ENCODE data around the gene ICAM3.
"Not testable (repeated sequence)": the region's sequence is repeated elsewhere in the genome, so short reads cannot be mapped to it uniquely, and the experiment has no call there.

The ICAM3 gene

GRCh38 chr19:10346509-10346908, 7.1 kb upstream of the ICAM3 start:
- no peak for DNase-seq (ENCODE audit: low read depth in 2 of 3, low spot score in 2 of 3)

GRCh38 chr19:10344780-10345179, 5.4 kb upstream of the ICAM3 start:
- no peak for DNase-seq (ENCODE audit: low read depth in 2 of 3, low spot score in 2 of 3)

DNA sequence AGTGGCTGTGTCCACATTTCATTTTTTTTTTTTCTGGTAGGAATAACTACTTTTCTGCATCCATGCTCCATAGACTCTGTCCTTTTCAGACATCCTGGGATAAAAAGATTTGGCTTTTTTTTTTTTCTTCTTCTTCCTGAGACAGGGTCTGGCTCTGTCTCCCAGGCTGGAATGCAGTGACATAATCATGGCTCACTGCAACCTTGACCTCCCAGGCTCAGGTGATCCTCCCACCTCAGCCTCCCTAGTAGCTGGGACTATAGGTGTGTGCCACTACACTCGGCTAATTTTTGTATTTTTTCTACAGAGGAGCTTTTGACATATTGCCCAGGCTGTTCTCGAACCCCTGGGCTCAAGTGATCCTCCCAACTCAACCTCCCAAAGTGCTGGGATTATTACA, 4.1 kb upstream of the ICAM3 start:
- DNase-seq (ENCODE audit: low read depth in 2 of 3, low spot score in 2 of 3): no peak

DNA sequence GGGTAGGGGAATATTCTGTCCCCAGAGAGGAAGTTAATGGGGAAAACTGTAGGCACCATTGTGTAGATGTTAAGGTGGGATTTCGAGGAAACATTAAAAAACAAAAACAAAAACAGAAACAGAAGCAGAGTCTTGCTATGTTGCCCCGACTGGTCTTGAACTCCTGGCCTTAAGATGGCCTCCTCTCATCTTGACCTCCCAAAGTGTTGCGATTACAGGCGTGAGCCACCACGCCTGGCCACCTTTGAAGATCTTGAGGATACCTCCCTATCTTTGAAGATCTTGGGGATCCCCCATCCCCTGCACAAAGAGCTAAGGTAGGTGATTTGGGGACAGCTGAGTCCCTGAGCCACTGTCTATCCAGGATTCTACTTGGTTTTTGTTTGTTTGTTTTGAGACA, 553 bp upstream of the ICAM3 start:
- DNase-seq (ENCODE audit: low read depth in 2 of 3, low spot score in 2 of 3): no peak

DNA sequence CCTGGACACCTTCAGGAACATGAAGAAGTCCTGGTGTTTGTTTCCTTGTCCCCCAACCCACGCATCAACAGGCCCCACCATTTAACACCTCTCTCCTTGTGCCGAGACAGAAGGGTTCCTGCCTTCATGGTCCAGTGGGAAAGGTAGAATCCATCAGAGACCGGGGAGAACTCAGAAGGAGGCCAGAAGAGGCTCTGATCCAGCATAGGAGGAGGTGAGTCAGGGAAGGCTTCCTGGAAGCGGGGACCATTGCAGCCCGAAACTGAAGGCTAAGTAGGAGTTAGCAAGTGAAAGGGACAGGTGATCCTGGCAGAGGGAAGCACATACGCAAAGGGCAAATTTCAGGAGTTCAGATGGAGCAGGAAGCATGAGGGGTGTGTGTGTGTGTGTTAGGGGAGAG, 484 bp downstream of the ICAM3 start:
- no peak for DNase-seq (ENCODE audit: low read depth in 2 of 3, low spot score in 2 of 3)

- DNase-seq (ENCODE audit: low read depth in 2 of 3, low spot score in 2 of 3): not testable (repeated sequence)
Observed at GRCh38 chr19:10336725-10337124, 2.7 kb downstream of the ICAM3 start.

DNA sequence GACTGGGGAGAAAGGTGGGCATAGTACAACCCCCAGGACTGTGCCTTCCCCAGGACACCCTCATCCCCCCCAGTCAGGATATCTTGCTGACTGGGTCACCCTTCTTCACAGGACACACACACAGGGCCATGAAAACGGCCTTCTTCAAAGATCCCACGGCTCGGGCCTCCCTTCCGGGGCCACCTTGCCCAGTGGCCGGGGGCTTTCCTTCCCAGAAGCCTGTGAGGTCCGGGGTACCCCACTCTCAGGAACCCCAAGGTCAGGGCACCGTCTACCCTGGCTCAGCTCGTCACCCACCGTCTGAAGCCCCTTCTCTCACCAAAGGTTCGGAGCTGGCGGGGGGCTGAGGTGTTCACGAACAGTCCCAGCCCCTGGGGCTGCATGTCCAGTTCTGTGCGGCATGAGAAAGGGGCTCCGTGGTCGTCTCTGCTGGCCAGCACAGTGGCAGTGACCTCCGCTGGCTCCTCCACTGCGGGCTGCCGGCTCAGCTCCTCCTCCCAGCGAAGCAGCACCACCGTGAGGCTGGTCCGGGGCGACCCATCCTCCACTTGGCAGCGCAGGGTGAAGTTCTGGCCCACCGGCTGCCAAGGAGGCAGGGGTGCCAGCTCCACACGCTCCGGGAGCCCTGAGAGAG, 4.0 kb downstream of the ICAM3 start:
- DNase-seq (ENCODE audit: low read depth in 2 of 3, low spot score in 2 of 3): no peak

- peak; percentile 38 to 62 (median 60) for DNase-seq (ENCODE audit: low read depth in 2 of 3, low spot score in 2 of 3)
Observed at GRCh38 chr19:10334588-10335351, 4.7 kb downstream of the ICAM3 start.

GRCh38 chr19:10333758-10334587, 5.5 kb downstream of the ICAM3 start:
- no peak for DNase-seq (ENCODE audit: low read depth in 2 of 3, low spot score in 2 of 3)

GRCh38 chr19:10332965-10333757, 6.3 kb downstream of the ICAM3 start, which contains the start of gene RAVER1:
TSS of gene RAVER1 (minus strand) at chr19:10333529. CDS start at chr19:10333507, 22 bp downstream.
- DNase-seq (ENCODE audit: low read depth in 2 of 3, low spot score in 2 of 3): peak; percentile 93 to 95 (median 94)

DNA sequence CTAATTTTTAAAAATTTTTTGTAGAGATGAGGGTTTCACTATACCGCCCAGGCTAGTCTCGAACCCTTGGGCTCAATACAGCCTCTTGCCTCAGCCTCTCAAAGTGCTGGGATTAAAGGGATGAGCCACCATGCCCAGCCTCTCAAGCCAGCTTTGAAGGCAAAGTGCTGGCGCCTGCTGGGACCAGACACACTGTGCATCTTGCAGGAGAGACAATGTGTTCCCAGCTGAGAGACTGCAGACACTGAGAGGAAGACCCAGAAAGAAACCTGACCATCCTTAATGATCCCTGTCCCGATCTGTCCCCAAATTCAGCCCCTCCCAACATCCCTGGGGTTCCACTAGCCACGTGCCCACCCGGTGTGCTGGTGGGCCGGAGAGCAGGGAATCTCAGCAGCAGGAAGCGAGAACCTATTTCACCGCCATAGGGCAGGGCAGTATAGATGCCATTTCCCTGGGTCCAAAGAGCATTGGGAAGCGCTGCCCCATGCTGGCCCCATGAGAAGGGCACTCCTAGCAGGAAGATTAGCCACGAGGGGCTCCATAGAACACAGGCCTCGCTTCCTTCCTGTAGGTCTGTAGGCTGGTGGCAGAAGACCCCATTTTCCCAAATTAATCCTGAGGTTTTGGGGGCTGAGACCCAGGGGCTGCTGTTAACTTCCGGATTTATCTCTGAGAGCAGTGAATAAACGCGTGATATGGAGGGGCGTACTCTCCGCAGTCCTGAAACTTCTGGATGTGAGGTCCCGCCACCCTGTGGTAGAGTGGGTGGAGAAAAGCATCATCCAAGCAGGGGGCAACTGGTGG, 7.1 kb downstream of the ICAM3 start:
- no peak for DNase-seq (ENCODE audit: low read depth in 2 of 3, low spot score in 2 of 3)

DNA sequence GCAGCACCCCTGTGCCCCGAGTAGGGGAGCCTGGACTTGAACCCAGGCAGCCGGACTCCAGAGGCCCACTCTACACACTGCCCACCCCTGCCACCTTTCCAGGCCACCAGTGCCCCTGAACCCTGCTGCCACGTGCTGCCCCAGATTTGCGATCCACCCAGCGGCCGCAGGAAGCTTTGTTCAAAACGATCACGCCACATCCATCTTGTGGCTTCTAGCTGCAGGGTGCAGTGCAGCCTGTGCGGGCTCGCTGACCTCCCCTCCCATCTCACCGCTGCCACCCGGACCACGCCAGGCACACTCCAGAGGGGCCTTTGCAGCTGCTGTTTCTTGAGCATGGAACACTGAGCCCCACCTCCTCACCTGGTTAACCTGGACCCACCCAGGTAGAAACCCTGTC, 9.9 kb downstream of the ICAM3 start:
- no peak for DNase-seq (ENCODE audit: low read depth in 2 of 3, low spot score in 2 of 3)

DNA sequence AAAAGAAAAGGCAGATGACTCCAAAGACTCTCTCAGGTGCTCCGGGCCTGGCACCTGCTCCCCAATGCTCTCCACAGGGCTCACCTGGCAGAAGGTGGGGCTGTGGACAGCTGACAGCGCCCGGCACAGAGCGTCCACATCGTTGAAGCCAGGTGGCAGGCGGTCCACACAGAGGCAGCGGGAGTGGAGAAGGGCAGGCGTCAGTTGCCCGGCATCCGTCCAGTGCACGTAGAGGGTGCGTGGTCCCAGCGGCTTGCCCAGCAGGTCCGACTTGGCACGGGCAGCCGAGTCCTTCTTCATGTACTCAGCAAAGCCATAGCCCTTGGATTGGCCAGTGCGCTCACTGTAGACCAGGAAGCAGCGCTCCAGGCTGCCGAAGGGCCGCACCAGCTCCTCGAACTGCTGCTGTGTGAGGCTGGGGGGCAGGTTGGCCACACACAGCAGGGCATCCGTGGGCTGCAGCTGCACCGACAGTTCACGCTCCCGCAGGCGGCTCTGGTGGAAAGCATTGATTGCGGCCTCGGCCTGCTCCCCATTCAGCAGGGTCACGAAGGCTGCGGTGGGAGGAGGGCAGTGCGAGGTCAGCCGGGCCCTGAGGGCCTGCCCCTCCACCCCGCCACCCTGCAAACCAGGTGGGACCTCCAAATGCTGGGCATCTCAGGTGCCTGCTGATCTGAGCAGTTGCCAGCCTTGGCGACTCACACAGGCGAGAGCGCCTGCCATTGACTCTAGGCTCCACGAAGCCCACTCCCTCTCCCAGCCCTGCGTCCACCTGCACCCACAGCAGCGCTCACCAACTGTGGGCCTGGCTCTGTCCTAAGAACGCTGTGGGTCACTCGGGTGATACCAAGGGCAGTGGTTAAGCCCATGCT, 10.6 kb downstream of the ICAM3 start:
- DNase-seq (ENCODE audit: low read depth in 2 of 3, low spot score in 2 of 3): no peak

- DNase-seq (ENCODE audit: low read depth in 2 of 3, low spot score in 2 of 3): no peak
Observed at GRCh38 chr19:10327793-10328192, 11.6 kb downstream of the ICAM3 start.

DNA sequence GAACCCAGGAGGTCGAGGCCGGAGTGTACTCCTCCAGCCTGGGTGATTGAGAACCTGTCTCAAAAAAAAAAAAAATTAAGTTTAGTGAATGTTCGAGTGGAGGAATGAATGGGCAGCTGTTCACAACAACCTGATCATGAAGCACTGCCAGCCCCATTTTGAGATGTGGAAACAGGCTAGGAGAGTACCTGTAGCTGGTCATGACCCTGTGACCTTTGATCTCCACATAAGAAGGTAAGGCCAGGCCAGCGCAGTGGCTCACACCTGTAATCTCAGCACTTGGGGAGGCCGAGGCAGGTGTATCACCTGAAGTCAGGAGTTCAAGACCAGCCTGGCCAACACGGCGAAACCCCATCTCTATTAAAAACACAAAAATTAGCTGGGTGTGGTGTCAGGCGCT, 13.7 kb downstream of the ICAM3 start:
- DNase-seq (ENCODE audit: low read depth in 2 of 3, low spot score in 2 of 3): no peak

DNA sequence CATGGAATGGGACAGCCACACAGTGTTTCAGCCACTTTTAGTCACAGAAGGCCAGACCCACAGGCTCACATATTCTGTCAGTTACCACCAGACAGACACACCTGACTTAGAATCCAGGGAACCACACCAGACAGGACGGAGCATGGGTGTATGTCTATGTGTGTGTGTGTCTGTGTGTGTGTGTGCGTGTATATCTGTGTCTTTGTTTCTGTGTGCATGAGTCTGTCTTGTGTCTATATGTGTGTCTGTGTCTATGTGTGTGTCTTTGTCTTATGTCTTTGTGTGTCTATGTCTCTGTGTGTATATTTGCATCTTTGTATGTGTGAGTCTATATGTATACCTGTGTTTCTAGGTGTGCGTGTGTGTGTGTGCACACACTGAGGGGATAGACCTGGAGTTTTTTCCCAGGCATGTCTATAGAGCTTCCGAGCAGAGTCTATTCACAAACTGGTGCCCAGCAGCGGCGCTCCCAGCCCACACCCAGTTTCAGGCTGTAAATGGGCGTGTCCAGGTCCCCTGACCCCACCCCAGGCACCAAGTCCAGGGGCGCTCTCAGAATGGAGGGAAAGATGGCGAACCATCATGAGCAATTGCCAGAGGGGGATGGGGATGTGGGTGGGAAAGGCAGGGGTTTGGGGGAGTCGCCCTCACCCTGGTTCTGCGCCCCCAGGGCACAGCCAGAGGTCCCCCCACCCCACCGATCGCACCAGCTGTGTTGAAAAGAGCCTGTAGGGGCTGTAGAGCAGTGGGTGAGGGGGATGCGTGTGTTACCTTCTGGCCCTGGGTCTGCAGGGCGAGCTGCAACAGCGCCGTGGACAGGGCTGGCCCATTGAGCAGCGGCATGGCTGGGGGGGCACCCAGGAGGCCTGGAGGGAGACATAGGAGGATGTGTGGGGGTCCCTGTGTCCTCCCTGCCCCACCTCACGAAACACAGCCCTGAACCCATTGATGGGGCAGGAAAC, 17.3 kb downstream of the ICAM3 start:
- no peak for DNase-seq (ENCODE audit: low read depth in 2 of 3, low spot score in 2 of 3)

DNA sequence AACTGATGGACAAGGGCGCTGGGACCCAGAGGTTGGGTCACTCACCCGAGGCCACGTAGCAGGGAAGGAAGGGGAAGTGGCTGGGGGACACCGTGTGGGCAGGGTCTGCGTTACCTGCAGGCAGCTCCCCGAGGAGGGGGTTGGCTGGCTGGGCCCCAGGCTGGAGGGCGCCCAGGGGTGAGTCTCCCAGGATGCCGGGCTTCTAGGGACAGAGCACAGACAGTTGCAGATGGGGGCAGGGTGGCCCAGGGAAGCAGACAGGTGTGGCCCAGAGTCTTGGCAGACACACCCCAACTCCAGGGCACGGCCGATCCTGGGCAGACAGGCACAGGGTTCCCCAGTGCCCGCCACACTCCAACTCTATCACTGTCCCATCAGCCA, 18.0 kb downstream of the ICAM3 start:
- DNase-seq (ENCODE audit: low read depth in 2 of 3, low spot score in 2 of 3): no peak
